Breast epithelium (tissue), 3 donors: ENCODE measurements around the gene LRRC8C.

Source experiments
- POLR2A ChIP-seq: fragments of 450-650 bp; IDR thresholded peaks from one replicate; pipeline ENCODE4 v1.6.1; 2016; ENCODE audit warnings: antibody characterized with exemption, mild to moderate bottlenecking, moderate library complexity
- TF ChIP-seq, protein P1 (sequence below), 3 donors: fragments of 450-650 bp; IDR thresholded peaks; one replicate each; pipeline ENCODE4 v1.5.1; 2016 to 2017; ENCODE audit warnings: antibody characterized with exemption in 3 of 3, mild to moderate bottlenecking in 3 of 3, moderate library complexity in 3 of 3

- TF ChIP-seq, protein P1, sequence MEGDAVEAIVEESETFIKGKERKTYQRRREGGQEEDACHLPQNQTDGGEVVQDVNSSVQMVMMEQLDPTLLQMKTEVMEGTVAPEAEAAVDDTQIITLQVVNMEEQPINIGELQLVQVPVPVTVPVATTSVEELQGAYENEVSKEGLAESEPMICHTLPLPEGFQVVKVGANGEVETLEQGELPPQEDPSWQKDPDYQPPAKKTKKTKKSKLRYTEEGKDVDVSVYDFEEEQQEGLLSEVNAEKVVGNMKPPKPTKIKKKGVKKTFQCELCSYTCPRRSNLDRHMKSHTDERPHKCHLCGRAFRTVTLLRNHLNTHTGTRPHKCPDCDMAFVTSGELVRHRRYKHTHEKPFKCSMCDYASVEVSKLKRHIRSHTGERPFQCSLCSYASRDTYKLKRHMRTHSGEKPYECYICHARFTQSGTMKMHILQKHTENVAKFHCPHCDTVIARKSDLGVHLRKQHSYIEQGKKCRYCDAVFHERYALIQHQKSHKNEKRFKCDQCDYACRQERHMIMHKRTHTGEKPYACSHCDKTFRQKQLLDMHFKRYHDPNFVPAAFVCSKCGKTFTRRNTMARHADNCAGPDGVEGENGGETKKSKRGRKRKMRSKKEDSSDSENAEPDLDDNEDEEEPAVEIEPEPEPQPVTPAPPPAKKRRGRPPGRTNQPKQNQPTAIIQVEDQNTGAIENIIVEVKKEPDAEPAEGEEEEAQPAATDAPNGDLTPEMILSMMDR (IDR thresholded peaks at IDR 0.05) = no peak
- no peak for TF ChIP-seq POLR2A
These were observed 43.4 kb upstream of the LRRC8C start for GRCh38 chr1:89589515-89589914.
